ENCODE data around the gene FNIP2. TPM values are rescaled to one million over a fixed set of nuclear protein-coding genes. Genes with fewer than 3 reads are reported as not detected.

The FNIP2 gene
- total and polyA plus RNA-seq, 2 donors (not counting 1 experiment from before 2014, with no cell fraction given), result 16.9 to 36.8 TPM

GRCh38 chr4:158860856-158861255, 92.0 kb downstream of the FNIP2 start:
- Histone ChIP-seq H3K4me2 (ENCODE audit: extremely low read depth, insufficient read depth, low read length) (no peak overlapping the region), H3K36me3 (ENCODE audit: control insufficient read depth, insufficient read depth, low read length) (no peaks in the 10 kb centered on the region), H2AFZ (ENCODE audit: low read length) (no peak overlapping the region), H3K79me2 (ENCODE audit: control insufficient read depth, insufficient read depth, low read length) (no peaks in the 10 kb centered on the region), H3K27ac (ENCODE audit: insufficient read depth, low read length) (no peak overlapping the region), H3K4me3 (replicated peaks in 1 of 4; ENCODE audit: control extremely low read depth in 1 of 4, insufficient read depth in 1 of 4, low read depth in 3 of 4, low read length in 4 of 4) (no peak overlapping the region), H3K4me1 (ENCODE audit: control insufficient read depth, extremely low read depth, insufficient read depth, low read length) (no peaks in the 10 kb centered on the region), H3K27me3 (ENCODE audit: control insufficient read depth, insufficient read depth, low read length) (no peaks in the 10 kb centered on the region), H4K20me1 (ENCODE audit: control insufficient read depth, extremely low read depth, insufficient read depth, low read length) (no peaks in the 10 kb centered on the region), H3K9me3 (ENCODE audit: control insufficient read depth, insufficient read depth, low read depth, low read length) (no peaks in the 10 kb centered on the region), H3K9ac (ENCODE audit: insufficient read depth, low read length) (no peak overlapping the region)
- TF ChIP-seq EZH2 (IDR thresholded peaks at IDR 0.05; ENCODE audit: low read length, missing control alignments) (no peak), CTCF (conservative IDR thresholded peaks at IDR 0.05 in 1 of 2, IDR thresholded peaks at IDR 0.05 in 1 of 2; ENCODE audit: low read depth in 1 of 2, low read length in 2 of 2) (no peak)
- DNase-seq (ENCODE audit: low read depth in 2 of 2), result no peak

DNA sequence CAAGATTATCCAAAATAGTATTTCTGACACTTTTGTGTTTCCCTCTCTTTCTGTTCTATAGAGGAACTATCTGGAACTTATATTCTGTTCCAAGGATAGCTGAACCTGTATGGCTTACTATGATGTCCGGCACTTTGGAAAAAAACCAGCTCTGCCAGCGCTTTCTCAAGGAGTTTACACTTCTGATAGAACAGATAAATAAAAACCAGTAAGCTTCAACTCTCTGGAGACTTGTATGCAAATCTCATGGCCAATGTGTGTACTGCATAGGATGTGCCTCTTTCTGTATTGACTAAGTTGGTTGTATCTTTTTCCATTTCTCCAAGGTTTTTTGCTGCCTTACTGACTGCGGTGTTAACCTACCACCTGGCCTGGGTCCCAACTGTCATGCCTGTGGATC, 92.5 kb downstream of the FNIP2 start:
- Histone ChIP-seq H4K20me1 (ENCODE audit: control insufficient read depth, extremely low read depth, insufficient read depth, low read length) (no peaks in the 10 kb centered on the region), H3K9me3 (ENCODE audit: control insufficient read depth, insufficient read depth, low read depth, low read length) (no peaks in the 10 kb centered on the region), H3K4me1 (ENCODE audit: control insufficient read depth, extremely low read depth, insufficient read depth, low read length) (no peaks in the 10 kb centered on the region), H3K36me3 (ENCODE audit: control insufficient read depth, insufficient read depth, low read length) (no peaks in the 10 kb centered on the region), H2AFZ (ENCODE audit: low read length) (no peak overlapping the region), H3K27me3 (ENCODE audit: control insufficient read depth, insufficient read depth, low read length) (no peaks in the 10 kb centered on the region), H3K9ac (ENCODE audit: insufficient read depth, low read length) (no peak overlapping the region), H3K4me3 (replicated peaks in 1 of 4; ENCODE audit: control extremely low read depth in 1 of 4, insufficient read depth in 1 of 4, low read depth in 3 of 4, low read length in 4 of 4) (no peak overlapping the region), H3K27ac (ENCODE audit: insufficient read depth, low read length) (no peak overlapping the region), H3K79me2 (ENCODE audit: control insufficient read depth, insufficient read depth, low read length) (no peaks in the 10 kb centered on the region), H3K4me2 (ENCODE audit: extremely low read depth, insufficient read depth, low read length) (no peak overlapping the region)
- no peak for TF ChIP-seq CTCF (conservative IDR thresholded peaks at IDR 0.05 in 1 of 2, IDR thresholded peaks at IDR 0.05 in 1 of 2; ENCODE audit: low read depth in 1 of 2, low read length in 2 of 2)
- TF ChIP-seq EZH2 (IDR thresholded peaks at IDR 0.05; ENCODE audit: low read length, missing control alignments), result no peak
- DNase-seq (ENCODE audit: low read depth in 2 of 2), result no peak

- Histone ChIP-seq H3K27ac (ENCODE audit: insufficient read depth, low read length) (no peak overlapping the region), H3K4me1 (ENCODE audit: control insufficient read depth, extremely low read depth, insufficient read depth, low read length) (no peaks in the 10 kb centered on the region), H3K27me3 (ENCODE audit: control insufficient read depth, insufficient read depth, low read length) (no peaks in the 10 kb centered on the region), H3K79me2 (ENCODE audit: control insufficient read depth, insufficient read depth, low read length) (no peaks in the 10 kb centered on the region), H3K9ac (ENCODE audit: insufficient read depth, low read length) (no peak overlapping the region), H2AFZ (ENCODE audit: low read length) (no peak overlapping the region), H3K4me3 (replicated peaks in 1 of 4; ENCODE audit: control extremely low read depth in 1 of 4, insufficient read depth in 1 of 4, low read depth in 3 of 4, low read length in 4 of 4) (no peak overlapping the region), H3K36me3 (ENCODE audit: control insufficient read depth, insufficient read depth, low read length) (no peaks in the 10 kb centered on the region), H4K20me1 (ENCODE audit: control insufficient read depth, extremely low read depth, insufficient read depth, low read length) (no peaks in the 10 kb centered on the region), H3K4me2 (ENCODE audit: extremely low read depth, insufficient read depth, low read length) (no peak overlapping the region), H3K9me3 (ENCODE audit: control insufficient read depth, insufficient read depth, low read depth, low read length) (no peaks in the 10 kb centered on the region)
- TF ChIP-seq CTCF (conservative IDR thresholded peaks at IDR 0.05 in 1 of 2, IDR thresholded peaks at IDR 0.05 in 1 of 2; ENCODE audit: low read depth in 1 of 2, low read length in 2 of 2) (no peak), EZH2 (IDR thresholded peaks at IDR 0.05; ENCODE audit: low read length, missing control alignments) (no peak)
- DNase-seq (ENCODE audit: low read depth in 2 of 2), result no peak
Measured at GRCh38 chr4:158861766-158862165, 92.9 kb downstream of the FNIP2 start.
